Smooth muscle cell (in vitro differentiated cells): ENCODE data around the gene RAB5IF. TPM values are rescaled to one million over a fixed set of nuclear protein-coding genes. Genes with fewer than 3 reads are reported as not detected.

Source experiments
- DNase-seq: peaks from one replicate; lab custom pipeline; 2025; ENCODE audit not compliant: unreplicated experiment; lab: John Stamatoyannopoulos, UW
- H2AFZ ChIP-seq: fragments of 200-600 bp; sonication (generic); 2 replicates; pipeline ENCODE4 v1.6.0; 2016; ENCODE audit warnings: antibody characterized with exemption, low read depth, mild to moderate bottlenecking
- H3F3A ChIP-seq: fragments of 200-600 bp; sonication (generic); 2 replicates; pipeline ENCODE4 v1.6.0; 2017; ENCODE audit warnings: antibody characterized with exemption, low read depth
- H3K27ac ChIP-seq: fragments of 200-600 bp; sonication (generic); 2 replicates; pipeline ENCODE4 v1.5.1; 2016; ENCODE audit warnings: low read depth, mild to moderate bottlenecking
- H3K27me3 ChIP-seq: fragments of 200-600 bp; sonication (generic); 2 replicates; pipeline ENCODE4 v1.6.1; 2016; ENCODE audit warnings: low read depth, mild to moderate bottlenecking
- H3K36me3 ChIP-seq: fragments of 200-600 bp; sonication (generic); 2 replicates; pipeline ENCODE4 v1.5.1; 2016; ENCODE audit warnings: low read depth
- H3K4me1 ChIP-seq: fragments of 200-600 bp; sonication (generic); 2 replicates; pipeline ENCODE4 v1.5.1; 2016; ENCODE audit warnings: low read depth
- H3K4me2 ChIP-seq: fragments of 200-600 bp; sonication (generic); 2 replicates; pipeline ENCODE4 v1.6.0; 2016; ENCODE audit warnings: mild to moderate bottlenecking
- H3K4me3 ChIP-seq: fragments of 200-600 bp; sonication (generic); 2 replicates; pipeline ENCODE4 v1.5.1; 2016; ENCODE audit warnings: mild to moderate bottlenecking
- H3K79me2 ChIP-seq: fragments of 200-600 bp; sonication (generic); 2 replicates; pipeline ENCODE4 v1.6.0; 2016; ENCODE audit warnings: low read depth, mild to moderate bottlenecking
- H3K9ac ChIP-seq: fragments of 200-600 bp; sonication (generic); 2 replicates; pipeline ENCODE4 v1.6.0; 2016; ENCODE audit warnings: low read depth
- H3K9me3 ChIP-seq: fragments of 200-600 bp; sonication (generic); replicated peaks from 2 replicates; pipeline ENCODE4 v1.5.1; 2016; ENCODE audit warnings: low read depth
- H4K20me1 ChIP-seq: fragments of 200-600 bp; sonication (generic); 2 replicates; pipeline ENCODE4 v1.6.0; 2016; ENCODE audit warnings: low read depth
- WGBS: methylation state at CpG from one replicate; pipeline ENCODE4 v1.1.7; 2016; ENCODE audit warnings: low lambda C conversion rate; 5-methylcytosine and 5-hydroxymethylcytosine counted together
- polyA plus RNA-seq: library from polyadenylated mRNA; unstranded; fragments of >200 nt; fragmentation: Nextera tagmentation; extraction: Ambion mirVana; gene quantifications from 2 replicates; pipeline ENCODE4 v1.2.1, GENCODE V29; 2016
- total RNA-seq: library from RNA; depleted of rRNA; stranded (reverse); fragments of >200 nt; gene quantifications from 2 replicates; pipeline ENCODE4 v1.2.3, GENCODE V29; 2014
- TF ChIP-seq, protein P1 (sequence below): fragments of 200-600 bp; sonication (generic); IDR thresholded peaks from 2 replicates; pipeline ENCODE4 v1.5.1; 2017; ENCODE audit warnings: borderline replicate concordance, mild to moderate bottlenecking, antibody characterized with exemption; ENCODE audit not compliant: insufficient read depth, poor library complexity, severe bottlenecking

Gene RAB5IF
- total and polyA plus RNA-seq, 2 experiments from 2014 or later = 66.8 to 108 TPM

DNA sequence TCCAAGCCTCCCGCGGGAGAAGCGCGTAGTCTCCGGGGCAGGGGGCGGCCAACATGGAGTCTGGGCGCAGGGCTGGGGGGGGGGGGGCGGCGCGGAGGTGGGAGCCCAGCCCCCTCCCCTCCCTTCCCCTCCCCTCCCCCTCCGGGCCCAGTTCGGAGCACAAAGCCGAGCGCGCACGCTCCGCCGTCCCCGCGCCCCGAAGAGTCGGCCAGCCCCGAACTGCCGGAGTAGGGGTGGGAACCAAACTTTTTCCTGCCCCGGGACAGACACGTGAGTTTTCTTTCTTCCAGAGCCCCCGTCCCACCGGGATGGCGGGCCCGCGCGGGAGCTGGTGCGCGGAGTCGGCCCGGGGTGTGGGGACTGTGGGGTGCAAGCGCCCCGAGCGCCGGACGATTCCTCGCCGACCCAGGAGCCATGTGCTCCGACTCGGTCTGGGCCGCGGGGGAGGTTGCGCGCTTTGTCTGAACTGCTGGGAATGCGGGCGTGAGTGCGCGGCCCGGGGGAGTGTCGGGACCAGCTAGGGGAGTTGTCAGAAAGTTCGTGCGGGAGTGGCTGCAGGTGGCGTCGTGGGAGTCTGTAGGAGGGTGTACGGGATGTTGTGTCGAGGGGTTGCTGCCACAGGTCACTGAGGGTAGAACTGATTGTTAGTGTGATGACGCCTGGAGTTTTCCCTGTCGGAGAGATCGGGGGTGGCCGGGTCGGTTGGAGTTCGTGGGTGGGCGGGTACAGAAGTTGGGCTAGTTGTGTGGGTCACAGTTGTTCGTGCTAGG is 31.0 kb upstream of the RAB5IF start:
- WGBS = under 1% methylated on average over 45 of the region's 69 CpGs
- DNase-seq = peak; percentile 58
- H3K4me3 ChIP-seq = peak overlapping the region; percentile 91
- peak overlapping the region; percentile 96 for H3K9ac ChIP-seq
- H3K4me1 ChIP-seq = peaks cover 27% of the 10 kb centered on the region
- peak overlapping the region; percentile 98 for H3K4me2 ChIP-seq
- H3K27ac ChIP-seq = peak overlapping the region; percentile 92
- H3K36me3 ChIP-seq = no peaks in the 10 kb centered on the region
- H3K27me3 ChIP-seq = no peaks in the 10 kb centered on the region
- peaks cover 20% of the 10 kb centered on the region for H3F3A ChIP-seq
- peaks cover 47% of the 10 kb centered on the region for H3K79me2 ChIP-seq
- H3K9me3 ChIP-seq = no peaks in the 10 kb centered on the region
- H2AFZ ChIP-seq = peak overlapping the region; percentile 65
- H4K20me1 ChIP-seq = peaks cover 42% of the 10 kb centered on the region
- TF ChIP-seq, protein P1, sequence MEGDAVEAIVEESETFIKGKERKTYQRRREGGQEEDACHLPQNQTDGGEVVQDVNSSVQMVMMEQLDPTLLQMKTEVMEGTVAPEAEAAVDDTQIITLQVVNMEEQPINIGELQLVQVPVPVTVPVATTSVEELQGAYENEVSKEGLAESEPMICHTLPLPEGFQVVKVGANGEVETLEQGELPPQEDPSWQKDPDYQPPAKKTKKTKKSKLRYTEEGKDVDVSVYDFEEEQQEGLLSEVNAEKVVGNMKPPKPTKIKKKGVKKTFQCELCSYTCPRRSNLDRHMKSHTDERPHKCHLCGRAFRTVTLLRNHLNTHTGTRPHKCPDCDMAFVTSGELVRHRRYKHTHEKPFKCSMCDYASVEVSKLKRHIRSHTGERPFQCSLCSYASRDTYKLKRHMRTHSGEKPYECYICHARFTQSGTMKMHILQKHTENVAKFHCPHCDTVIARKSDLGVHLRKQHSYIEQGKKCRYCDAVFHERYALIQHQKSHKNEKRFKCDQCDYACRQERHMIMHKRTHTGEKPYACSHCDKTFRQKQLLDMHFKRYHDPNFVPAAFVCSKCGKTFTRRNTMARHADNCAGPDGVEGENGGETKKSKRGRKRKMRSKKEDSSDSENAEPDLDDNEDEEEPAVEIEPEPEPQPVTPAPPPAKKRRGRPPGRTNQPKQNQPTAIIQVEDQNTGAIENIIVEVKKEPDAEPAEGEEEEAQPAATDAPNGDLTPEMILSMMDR = no peak

DNA sequence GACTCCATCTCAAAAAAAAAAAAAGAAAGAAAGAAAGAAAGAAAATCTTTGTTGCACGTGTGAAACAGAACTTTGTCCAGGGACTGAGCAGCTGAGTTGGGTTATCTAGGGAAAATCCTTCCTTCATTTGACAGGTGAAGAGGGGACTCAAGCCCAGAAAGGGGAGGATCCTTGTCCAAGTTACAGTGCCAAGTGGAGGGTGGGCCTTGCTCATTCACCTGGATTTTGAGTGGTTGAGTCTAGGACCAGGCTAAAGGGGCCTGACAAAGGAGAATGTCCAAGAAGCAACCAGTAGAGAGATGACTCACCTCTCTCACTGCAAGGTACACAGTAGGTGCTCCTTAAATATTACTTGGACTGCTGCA is 29.5 kb upstream of the RAB5IF start:
- Histone ChIP-seq H2AFZ (no peak overlapping the region), H3K36me3 (no peaks in the 10 kb centered on the region), H3K9ac (no peak overlapping the region), H3K27me3 (no peaks in the 10 kb centered on the region), H3K4me2 (peak overlapping the region; percentile 98), H4K20me1 (peaks cover 50% of the 10 kb centered on the region), H3K9me3 (no peaks in the 10 kb centered on the region), H3K27ac (no peak overlapping the region), H3F3A (peaks cover 14% of the 10 kb centered on the region), H3K4me1 (peaks cover 22% of the 10 kb centered on the region), H3K79me2 (peaks cover 47% of the 10 kb centered on the region), H3K4me3 (no peak overlapping the region)
- TF ChIP-seq, protein P1 = no peak
- WGBS = 88% methylated on average over 1 of the region's 1 CpG
- DNase-seq = no peak

DNA sequence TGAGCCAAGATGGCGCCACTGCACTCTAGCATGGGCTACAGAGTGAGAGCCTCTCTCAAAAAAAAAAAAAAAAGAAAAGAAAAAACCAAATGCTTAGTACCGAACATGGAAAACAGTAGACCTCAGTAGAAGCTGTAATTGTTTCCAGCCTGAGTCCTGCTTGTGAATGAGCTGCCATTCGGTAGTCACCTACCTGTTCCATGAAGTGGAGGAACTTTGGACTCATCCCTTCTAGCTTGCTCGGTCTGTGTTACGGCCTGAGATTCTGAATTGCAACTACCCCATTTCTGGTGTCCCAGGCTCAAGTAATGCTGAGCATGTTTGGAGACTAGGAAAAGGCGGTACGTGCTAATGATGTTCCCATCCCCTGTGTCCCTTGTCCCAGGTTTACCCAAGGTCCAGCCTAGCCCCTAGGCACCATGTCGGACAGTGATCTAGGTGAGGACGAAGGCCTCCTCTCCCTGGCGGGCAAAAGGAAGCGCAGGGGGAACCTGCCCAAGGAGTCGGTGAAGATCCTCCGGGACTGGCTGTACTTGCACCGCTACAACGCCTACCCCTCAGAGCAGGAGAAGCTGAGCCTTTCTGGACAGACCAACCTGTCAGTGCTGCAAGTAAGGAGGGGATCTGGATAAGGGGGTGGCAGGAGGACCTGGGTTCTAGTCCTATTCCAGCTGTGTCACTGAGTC is 27.1 kb upstream of the RAB5IF start:
- no peak overlapping the region for H3K4me2 ChIP-seq
- 96% methylated on average over 15 of the region's 15 CpGs for WGBS

More for the DNA sequence above, 27.1 kb upstream of the RAB5IF start:
- peaks cover 61% of the 10 kb centered on the region for H4K20me1 ChIP-seq
- no peaks in the 10 kb centered on the region for H3K36me3 ChIP-seq
- H2AFZ ChIP-seq = no peak overlapping the region
- no peak overlapping the region for H3K9ac ChIP-seq
- H3K79me2 ChIP-seq = peaks cover 47% of the 10 kb centered on the region
- TF ChIP-seq, protein P1 = no peak
- no peaks in the 10 kb centered on the region for H3K9me3 ChIP-seq
- H3K4me1 ChIP-seq = peaks cover 7% of the 10 kb centered on the region
- peaks cover 6% of the 10 kb centered on the region for H3F3A ChIP-seq
- H3K27me3 ChIP-seq = no peaks in the 10 kb centered on the region
- H3K27ac ChIP-seq = no peak overlapping the region
- DNase-seq = no peak
- H3K4me3 ChIP-seq = no peak overlapping the region
